Neuronal stem cell (in vitro differentiated cells): Measurements from ENCODE around the gene EFNA5.

Experiments
- DNase-seq: peaks from one replicate; pipeline ENCODE4 v3.0.0-alpha.2; 2013; ENCODE audit warnings: low spot score
- H2AFZ ChIP-seq: one replicate; pipeline ENCODE4 v1.6.1; 2013; ENCODE audit warnings: mild to moderate bottlenecking, low read length, inconsistent platforms
- H2AK5ac ChIP-seq: 2 replicates; pipeline ENCODE4 v1.6.1; 2013; ENCODE audit warnings: low read depth, mild to moderate bottlenecking, inconsistent platforms, low read length, moderate library complexity, mixed read lengths
- H2BK120ac ChIP-seq: 2 replicates; pipeline ENCODE4 v1.6.1; 2013; ENCODE audit warnings: low read depth, mild to moderate bottlenecking, inconsistent platforms, low read length, moderate library complexity, mixed read lengths
- H2BK12ac ChIP-seq: one replicate; pipeline ENCODE4 v1.6.1; 2013; ENCODE audit warnings: low read length, inconsistent platforms
- H2BK15ac ChIP-seq: 2 replicates; pipeline ENCODE4 v1.6.1; 2013; ENCODE audit warnings: mild to moderate bottlenecking, low read length, inconsistent platforms, mixed read lengths
- H2BK5ac ChIP-seq: one replicate; pipeline ENCODE4 v1.6.1; 2013; ENCODE audit warnings: inconsistent platforms, mild to moderate bottlenecking, low read length, moderate library complexity
- H3K14ac ChIP-seq: one replicate; pipeline ENCODE4 v1.6.1; 2013; ENCODE audit warnings: low read length, inconsistent platforms
- H3K18ac ChIP-seq: 2 replicates; pipeline ENCODE4 v1.6.1; 2013; ENCODE audit warnings: low read length, inconsistent platforms
- H3K23ac ChIP-seq: 2 replicates; pipeline ENCODE4 v1.6.1; 2013; ENCODE audit warnings: low read depth, mild to moderate bottlenecking, mixed read lengths, low read length, inconsistent platforms; ENCODE audit not compliant: poor library complexity
- H3K27ac ChIP-seq: replicated peaks from 3 replicates; pipeline ENCODE4 v1.5.1; 2013; ENCODE audit warnings: low read length, inconsistent platforms
- H3K27me3 ChIP-seq, 3 experiments: 2 replicates each; pipeline ENCODE4 v1.6.1; 2013; ENCODE audit warnings: low read length in 3 of 3, mild to moderate bottlenecking in 2 of 3, inconsistent platforms in 1 of 3, low read depth in 1 of 3, mixed read lengths in 1 of 3, moderate library complexity in 1 of 3; ENCODE audit not compliant: control insufficient read depth in 3 of 3, insufficient read depth in 3 of 3
- H3K36me3 ChIP-seq, 2 donors: replicated peaks in 1 of 2; 2 replicates each; pipeline ENCODE4 v1.6.1; 2013; ENCODE audit warnings: low read length in 2 of 2; ENCODE audit not compliant: control insufficient read depth in 2 of 2, insufficient read depth in 2 of 2
- H3K4ac ChIP-seq: 2 replicates; pipeline ENCODE4 v1.6.1; 2013; ENCODE audit warnings: inconsistent platforms, mild to moderate bottlenecking, low read length, moderate library complexity
- H3K4me1 ChIP-seq, 2 donors: 1 replicate in 1 of 2; 2 replicates in 1 of 2; pipeline ENCODE4 v1.6.1; 2013; ENCODE audit warnings: low read length in 2 of 2, low read depth in 1 of 2; ENCODE audit not compliant: control insufficient read depth in 2 of 2, insufficient read depth in 1 of 2
- H3K4me2 ChIP-seq: one replicate; pipeline ENCODE4 v1.6.1; 2013; ENCODE audit warnings: mild to moderate bottlenecking, low read length, inconsistent platforms; ENCODE audit not compliant: insufficient read depth, poor library complexity, severe bottlenecking
- H3K4me3 ChIP-seq, 2 donors: 2 replicates each; pipeline ENCODE4 v1.5.1; 2013; ENCODE audit warnings: low read length in 2 of 2, mild to moderate bottlenecking in 2 of 2, inconsistent platforms in 1 of 2, moderate library complexity in 1 of 2
- H3K79me1 ChIP-seq: one replicate; pipeline ENCODE4 v1.6.1; 2013; ENCODE audit warnings: low read depth, mild to moderate bottlenecking, inconsistent platforms, low read length, moderate library complexity
- H3K9ac ChIP-seq: one replicate; pipeline ENCODE4 v1.6.1; 2013; ENCODE audit warnings: mild to moderate bottlenecking, low read depth, low read length, inconsistent platforms; ENCODE audit not compliant: poor library complexity
- H3K9me3 ChIP-seq, 2 donors: replicated peaks in 1 of 2; 2 replicates each; pipeline versions ENCODE3 to v1.6.1; 2013; ENCODE audit warnings: low read length in 2 of 2, mild to moderate bottlenecking in 2 of 2, inconsistent platforms in 1 of 2, low read depth in 1 of 2, mixed read lengths in 1 of 2, moderate library complexity in 1 of 2; ENCODE audit not compliant: control insufficient read depth in 2 of 2, insufficient read depth in 1 of 2
- H4K8ac ChIP-seq: one replicate; pipeline ENCODE4 v1.6.1; 2013; ENCODE audit warnings: low read depth, mild to moderate bottlenecking, inconsistent platforms, low read length, moderate library complexity
- H4K91ac ChIP-seq: one replicate; pipeline ENCODE4 v1.6.1; 2013; ENCODE audit warnings: low read length, low read depth, mild to moderate bottlenecking, inconsistent platforms; ENCODE audit not compliant: poor library complexity
- WGBS, 2 donors: extraction: QIAGEN DNeasy Blood & Tissue Kit; methylation state at CpG; one replicate each; pipeline ENCODE4 v1.1.7; 2013; ENCODE audit warnings: missing lambda C conversion rate in 2 of 2, mixed read lengths in 1 of 2; ENCODE audit not compliant: insufficient read length in 2 of 2, insufficient replicate concordance in 1 of 2; ENCODE audit errors: extremely low coverage in 2 of 2; 5-methylcytosine and 5-hydroxymethylcytosine counted together

EFNA5 gene

GRCh38 chr5:107590686-107591085, 80.1 kb downstream of the EFNA5 start:
- Histone ChIP-seq H3K4me1 (peaks cover 11% of the 10 kb centered on the region in 2 donors), H2AK5ac (no peak overlapping the region), H2BK12ac (no peak overlapping the region), H3K4ac (no peak overlapping the region), H2BK120ac (no peak overlapping the region), H2BK15ac (no peak overlapping the region), H3K27me3 (no peaks in the 10 kb centered on the region), H2AFZ (no peak overlapping the region), H3K36me3 (peaks cover 0 to 5% of the 10 kb centered on the region in 2 donors), H3K14ac (no peak overlapping the region), H4K91ac (no peak overlapping the region), H3K4me3 (no peak overlapping the region), H3K9ac (no peak overlapping the region), H3K9me3 (no peaks in the 10 kb centered on the region), H3K4me2 (no peak overlapping the region), H3K27ac (no peak overlapping the region), H3K23ac (no peak overlapping the region), H4K8ac (no peak overlapping the region), H3K18ac (no peak overlapping the region), H2BK5ac (no peak overlapping the region), H3K79me1 (no peaks in the 10 kb centered on the region)
- no CpG with 5 or more reads among the region's 1 CpG for WGBS, 2 donors
- DNase-seq = no peak

GRCh38 chr5:107589520-107590193, 81.1 kb downstream of the EFNA5 start:
- no CpG with 5 or more reads among the region's 7 CpGs for WGBS, 2 donors
- Histone ChIP-seq H3K9me3 (no peaks in the 10 kb centered on the region), H3K4me1 (peaks cover 11% of the 10 kb centered on the region in 2 donors), H3K36me3 (peaks cover 0 to 9% of the 10 kb centered on the region in 2 donors), H3K14ac (no peak overlapping the region), H3K4me3 (no peak overlapping the region), H3K79me1 (no peaks in the 10 kb centered on the region), H3K9ac (no peak overlapping the region), H2BK12ac (no peak overlapping the region), H3K4me2 (no peak overlapping the region), H3K27me3 (no peaks in the 10 kb centered on the region), H2AFZ (no peak overlapping the region), H3K23ac (no peak overlapping the region), H3K4ac (no peak overlapping the region), H2AK5ac (no peak overlapping the region), H2BK15ac (no peak overlapping the region), H2BK5ac (no peak overlapping the region), H3K27ac (no peak overlapping the region), H2BK120ac (no peak overlapping the region), H4K8ac (no peak overlapping the region), H4K91ac (no peak overlapping the region), H3K18ac (no peak overlapping the region)
- no peak for DNase-seq

- Histone ChIP-seq H3K18ac (no peak overlapping the region), H2BK5ac (no peak overlapping the region), H3K27ac (no peak overlapping the region), H4K8ac (no peak overlapping the region), H2BK12ac (no peak overlapping the region), H3K79me1 (no peaks in the 10 kb centered on the region), H3K14ac (no peak overlapping the region), H3K27me3 (no peaks in the 10 kb centered on the region), H2BK15ac (no peak overlapping the region), H3K23ac (no peak overlapping the region), H3K36me3 (peaks cover 0 to 6% of the 10 kb centered on the region in 2 donors), H3K4ac (no peak overlapping the region), H3K4me2 (no peak overlapping the region), H3K9me3 (no peaks in the 10 kb centered on the region), H2BK120ac (no peak overlapping the region), H4K91ac (no peak overlapping the region), H3K9ac (no peak overlapping the region), H2AFZ (no peak overlapping the region), H3K4me1 (peaks cover 4 to 22% of the 10 kb centered on the region in 2 donors), H2AK5ac (no peak overlapping the region), H3K4me3 (no peak overlapping the region)
- no peak for DNase-seq
Measured at GRCh38 chr5:107582625-107583024, 88.1 kb downstream of the EFNA5 start.

GRCh38 chr5:107580889-107581820, 89.6 kb downstream of the EFNA5 start:
- Histone ChIP-seq H3K79me1 (no peaks in the 10 kb centered on the region), H3K27me3 (no peaks in the 10 kb centered on the region), H2BK5ac (no peak overlapping the region), H3K4me3 (no peak overlapping the region), H3K18ac (no peak overlapping the region), H3K9me3 (no peaks in the 10 kb centered on the region), H3K4ac (no peak overlapping the region), H3K23ac (no peak overlapping the region), H3K14ac (no peak overlapping the region), H2BK15ac (no peak overlapping the region), H2AK5ac (no peak overlapping the region), H3K36me3 (peaks cover 0 to 6% of the 10 kb centered on the region in 2 donors), H2BK12ac (no peak overlapping the region), H3K4me2 (no peak overlapping the region), H2AFZ (no peak overlapping the region), H4K91ac (no peak overlapping the region), H4K8ac (no peak overlapping the region), H3K27ac (no peak overlapping the region), H3K4me1 (peaks cover 4 to 31% of the 10 kb centered on the region in 2 donors), H3K9ac (no peak overlapping the region), H2BK120ac (no peak overlapping the region)
- no CpG with 5 or more reads among the region's 8 CpGs for WGBS, 2 donors
- no peak for DNase-seq
